Natural killer cell (primary cell): ENCODE data around the gene PPM1J. TPM values are rescaled to one million over a fixed set of nuclear protein-coding genes. Genes with fewer than 3 reads are reported as not detected.
A peak's percentile ranks its signal among the peaks of the same experiment; 100 is the strongest.

Source experiments
- ATAC-seq, 3 donors: fragments of 150-1000 bp in 2 of 3; fragments of 200-7000 bp in 1 of 3; cut with Tn5 transposase; 1 replicate in 1 of 3; 2 replicates in 2 of 3; pipeline ENCODE4 v1.10.0; 2021; ENCODE audit warnings: mild to moderate bottlenecking in 2 of 3, moderate library complexity in 2 of 3
- DNase-seq, 2 donors: peaks; one replicate each; pipeline versions ENCODE4 v3.0.0 to v3.0.0-alpha.2; 2013 to 2021; ENCODE audit warnings: mixed read lengths in 1 of 2
- H3K27ac ChIP-seq: one replicate; pipeline ENCODE4 v1.5.1; 2013; ENCODE audit warnings: mild to moderate bottlenecking, low read length
- H3K27me3 ChIP-seq: one replicate; pipeline ENCODE4 v1.6.1; 2013; ENCODE audit warnings: low read length; ENCODE audit not compliant: control insufficient read depth, insufficient read depth
- H3K36me3 ChIP-seq: one replicate; pipeline ENCODE4 v1.6.1; 2013; ENCODE audit warnings: low read length; ENCODE audit not compliant: control insufficient read depth, insufficient read depth
- H3K4me1 ChIP-seq: one replicate; pipeline ENCODE4 v1.6.1; 2013; ENCODE audit warnings: low read length; ENCODE audit not compliant: control insufficient read depth, insufficient read depth
- H3K4me3 ChIP-seq: one replicate; pipeline ENCODE4 v1.5.1; 2013; ENCODE audit warnings: low read length
- H3K9me3 ChIP-seq: one replicate; pipeline ENCODE4 v1.6.1; 2013; ENCODE audit warnings: low read length; ENCODE audit not compliant: control insufficient read depth, insufficient read depth
- H3K27ac Mint-ChIP-seq, 2 donors: one replicate each; pipeline ENCODE4 v1.8.0; 2022; ENCODE audit warnings: mild to moderate bottlenecking in 2 of 2, mixed read lengths in 2 of 2, moderate library complexity in 1 of 2
- H3K27me3 Mint-ChIP-seq, 2 donors: one replicate each; pipeline ENCODE4 v1.8.0; 2022; ENCODE audit warnings: low read depth in 2 of 2, mixed read lengths in 2 of 2
- H3K36me3 Mint-ChIP-seq: one replicate; pipeline ENCODE4 v1.8.0; 2022; ENCODE audit warnings: mixed read lengths
- H3K4me1 Mint-ChIP-seq, 2 donors: one replicate each; pipeline ENCODE4 v1.8.0; 2022; ENCODE audit warnings: mixed read lengths in 2 of 2
- H3K4me3 Mint-ChIP-seq: one replicate; pipeline ENCODE4 v1.8.0; 2022; ENCODE audit warnings: mild to moderate bottlenecking, moderate library complexity, mixed read lengths
- H3K9me3 Mint-ChIP-seq, 2 donors: one replicate each; pipeline ENCODE4 v1.8.0; 2022; ENCODE audit warnings: mixed read lengths in 2 of 2
- WGBS: methylation state at CpG from one replicate; pipeline ENCODE4 v1.1.7; 2013; ENCODE audit warnings: missing lambda C conversion rate; ENCODE audit not compliant: insufficient coverage; 5-methylcytosine and 5-hydroxymethylcytosine counted together
- intact Hi-C: fragments of 100-400 bp; cut with micrococcal nuclease; formaldehyde crosslinking; loops from one replicate; pipeline ENCODE4 v1.14.2; 2022
- total RNA-seq, 4 donors: library from RNA; stranded (reverse); fragments of 120-200 nt in 1 of 4; gene quantifications; one replicate each; pipeline versions ENCODE4 v1.2.3 to v1.2.4, GENCODE V29; 2013 to 2022
- TF ChIP-seq, protein P1 (sequence below): fragments of 200-600 bp; IDR thresholded peaks from one replicate; pipeline ENCODE4 v1.8.0; 2022; ENCODE audit warnings: antibody characterized with exemption

Gene PPM1J
- total RNA-seq, 3 donors from 2014 or later (not counting 1 experiment from before 2014, with no cell fraction given), result 0.26 TPM; not detected in 2

DNA sequence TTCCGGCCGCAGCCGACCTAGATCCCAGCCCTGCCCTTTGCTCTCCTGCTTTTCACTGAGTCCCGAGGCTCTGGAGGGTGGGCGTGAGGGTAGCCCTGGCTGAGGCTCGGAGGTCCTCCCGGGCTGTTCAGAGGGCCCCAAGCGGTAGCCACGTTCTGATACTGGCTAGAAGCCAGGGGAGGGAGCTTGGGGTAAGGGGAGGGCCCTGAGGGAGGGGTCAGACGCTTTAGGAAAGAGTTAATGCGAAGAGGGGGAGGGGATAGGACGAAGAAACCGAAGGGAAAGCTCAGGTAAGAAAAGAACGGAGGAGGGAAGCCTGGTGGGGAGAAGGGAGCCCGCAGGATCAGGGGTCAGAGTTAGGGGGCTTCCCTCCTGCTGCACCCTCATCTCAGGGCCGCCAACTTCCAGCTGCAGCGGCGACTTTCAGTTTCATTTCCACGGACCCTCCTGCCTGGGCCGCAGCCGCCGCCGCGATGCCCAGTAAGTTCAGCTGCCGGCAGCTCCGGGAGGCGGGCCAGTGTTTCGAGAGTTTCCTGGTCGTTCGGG is 40.6 kb downstream of the PPM1J start, which contains the start of gene MOV10:
Gene MOV10, plus strand, starts transcription at position 220 of the 546 bp plus-strand sequence. Its CDS starts 254 bp downstream, at position 474.
- peaks cover 23% of the 10 kb centered on the region for H3K36me3 ChIP-seq
- H3K4me3 ChIP-seq, result peak within 1 kb of the TSS; percentile 84
- Mint-ChIP-seq H3K4me1 (peaks cover 52 to 62% of the 10 kb centered on the region in 2 donors), H3K27ac (peak within 1 kb of the TSS; percentile 95 to 98), H3K4me3 (peak within 1 kb of the TSS; percentile 97), H3K36me3 (peaks cover 23% of the 10 kb centered on the region), H3K9me3 (no peaks in the 10 kb centered on the region), H3K27me3 (no peaks in the 10 kb centered on the region)
- 0% methylated on average over 30 of the region's 30 CpGs for WGBS
- ATAC-seq (peak; percentile 82 to 87 (median 82)), DNase-seq (peak; percentile 66 to 82)
- intact Hi-C loops, result loop anchor here (1.0 to 2.0 kb wide), 2 partner anchors 30 to 55 kb away; partner anchors contain the start of genes CAPZA1 and ST7L
- H3K27me3 ChIP-seq, result no peaks in the 10 kb centered on the region
- no peaks in the 10 kb centered on the region for H3K9me3 ChIP-seq
- H3K27ac ChIP-seq, result peak within 1 kb of the TSS; percentile 87
- H3K4me1 ChIP-seq, result peaks cover 18% of the 10 kb centered on the region
- TF ChIP-seq, protein P1, sequence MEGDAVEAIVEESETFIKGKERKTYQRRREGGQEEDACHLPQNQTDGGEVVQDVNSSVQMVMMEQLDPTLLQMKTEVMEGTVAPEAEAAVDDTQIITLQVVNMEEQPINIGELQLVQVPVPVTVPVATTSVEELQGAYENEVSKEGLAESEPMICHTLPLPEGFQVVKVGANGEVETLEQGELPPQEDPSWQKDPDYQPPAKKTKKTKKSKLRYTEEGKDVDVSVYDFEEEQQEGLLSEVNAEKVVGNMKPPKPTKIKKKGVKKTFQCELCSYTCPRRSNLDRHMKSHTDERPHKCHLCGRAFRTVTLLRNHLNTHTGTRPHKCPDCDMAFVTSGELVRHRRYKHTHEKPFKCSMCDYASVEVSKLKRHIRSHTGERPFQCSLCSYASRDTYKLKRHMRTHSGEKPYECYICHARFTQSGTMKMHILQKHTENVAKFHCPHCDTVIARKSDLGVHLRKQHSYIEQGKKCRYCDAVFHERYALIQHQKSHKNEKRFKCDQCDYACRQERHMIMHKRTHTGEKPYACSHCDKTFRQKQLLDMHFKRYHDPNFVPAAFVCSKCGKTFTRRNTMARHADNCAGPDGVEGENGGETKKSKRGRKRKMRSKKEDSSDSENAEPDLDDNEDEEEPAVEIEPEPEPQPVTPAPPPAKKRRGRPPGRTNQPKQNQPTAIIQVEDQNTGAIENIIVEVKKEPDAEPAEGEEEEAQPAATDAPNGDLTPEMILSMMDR, result no peak

DNA sequence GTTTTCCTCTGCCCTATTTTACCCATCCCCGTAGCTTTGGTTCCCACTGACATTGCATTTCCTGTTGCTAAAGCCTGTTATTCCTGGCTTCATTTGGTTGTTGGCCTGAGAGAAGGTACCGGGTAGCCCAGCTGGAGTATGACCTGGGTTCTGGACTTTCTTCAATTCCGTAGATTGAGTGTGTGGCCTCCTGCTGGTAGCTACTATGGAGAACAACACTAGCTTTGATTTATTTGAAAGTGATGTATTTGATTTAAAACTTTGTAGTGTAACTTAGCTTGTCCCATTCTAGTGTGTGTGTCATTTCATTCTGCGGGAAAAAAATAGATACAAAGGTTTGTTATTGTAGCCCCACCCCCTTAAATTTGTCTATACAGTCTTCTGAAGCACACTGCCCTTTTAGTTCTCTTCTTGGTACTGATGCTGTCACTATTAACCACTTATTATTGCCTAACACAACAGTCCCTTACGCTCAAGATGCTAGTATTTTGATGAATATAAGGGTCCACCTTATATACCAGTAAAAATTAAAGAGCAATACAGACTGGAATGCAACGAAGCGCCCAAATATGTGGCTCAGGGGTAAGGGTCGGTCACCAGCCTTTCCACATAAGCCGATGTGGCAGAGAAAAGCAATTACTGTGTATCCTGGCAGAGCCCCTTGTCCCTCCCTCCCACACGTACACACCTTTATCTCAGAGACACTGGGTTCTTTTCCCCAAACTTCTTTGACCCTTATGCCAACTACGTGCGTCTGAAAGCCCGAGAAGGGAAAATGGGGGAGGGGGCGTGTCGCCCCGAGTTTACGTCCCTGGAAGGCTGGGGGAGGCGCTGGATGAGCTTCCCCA is 41.3 kb downstream of the PPM1J start:
- H3K27ac Mint-ChIP-seq, result peak overlapping the region; percentile 95 to 98
- peaks cover 18% of the 10 kb centered on the region for H3K4me1 ChIP-seq
- H3K9me3 ChIP-seq, result no peaks in the 10 kb centered on the region
- WGBS, result 14% methylated on average over 16 of the region's 18 CpGs
- peaks cover 54 to 62% of the 10 kb centered on the region in 2 donors for H3K4me1 Mint-ChIP-seq
- no peaks in the 10 kb centered on the region for H3K9me3 Mint-ChIP-seq
- peaks cover 29% of the 10 kb centered on the region for H3K36me3 ChIP-seq
- peak in 1 of 2 donors; percentile 59 for DNase-seq
- intact Hi-C loops, result loop anchor here (1.0 to 2.0 kb wide), 2 partner anchors 31 to 55 kb away; partner anchors contain the start of genes CAPZA1 and ST7L
- H3K27me3 Mint-ChIP-seq, result no peaks in the 10 kb centered on the region
- H3K4me3 ChIP-seq, result peak overlapping the region; percentile 84
- peak overlapping the region; percentile 97 for H3K4me3 Mint-ChIP-seq
- ATAC-seq, result peak in 1 of 3 donors; percentile 8
- H3K27me3 ChIP-seq, result no peaks in the 10 kb centered on the region
- TF ChIP-seq, protein P1, result no peak
- H3K36me3 Mint-ChIP-seq, result peaks cover 30% of the 10 kb centered on the region
- peak overlapping the region; percentile 87 for H3K27ac ChIP-seq

DNA sequence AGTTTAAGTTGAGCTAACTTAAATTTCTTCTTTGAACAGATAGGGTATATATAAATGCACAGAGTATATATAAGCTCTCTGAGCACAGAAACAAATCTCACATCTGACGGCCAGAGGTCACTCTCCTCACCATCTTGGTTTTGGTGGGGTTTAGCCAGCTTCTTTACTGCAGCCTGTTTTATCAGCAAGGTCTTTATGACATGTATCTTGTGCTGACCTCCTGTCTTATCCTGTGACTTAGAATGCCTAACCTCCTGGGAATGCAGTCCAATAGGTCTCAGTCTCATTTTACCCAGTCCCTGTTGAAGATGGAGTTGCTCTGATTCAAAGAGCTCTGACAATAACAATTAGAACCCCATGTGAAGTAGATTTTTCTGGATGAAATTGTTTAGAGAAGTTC is 42.3 kb downstream of the PPM1J start:
- no peak overlapping the region for H3K4me3 ChIP-seq
- H3K27ac ChIP-seq, result no peak overlapping the region
- 100% methylated on average over 1 of the region's 1 CpG for WGBS
- intact Hi-C loops, result no loop called here
- H3K9me3 ChIP-seq, result no peaks in the 10 kb centered on the region
- Mint-ChIP-seq H3K4me3 (peak overlapping the region; percentile 71), H3K27me3 (no peaks in the 10 kb centered on the region), H3K4me1 (peaks cover 50 to 59% of the 10 kb centered on the region in 2 donors), H3K9me3 (no peaks in the 10 kb centered on the region), H3K36me3 (peaks cover 30% of the 10 kb centered on the region), H3K27ac (peak overlapping the region; percentile 95 to 98)
- peaks cover 30% of the 10 kb centered on the region for H3K36me3 ChIP-seq
- no peaks in the 10 kb centered on the region for H3K27me3 ChIP-seq
- no peak for DNase-seq
- peaks cover 21% of the 10 kb centered on the region for H3K4me1 ChIP-seq
- TF ChIP-seq, protein P1, result no peak
- ATAC-seq, result no peak
